IMR-90 (cell line): ENCODE measurements around the gene TMEM114. TPM values are rescaled to one million over a fixed set of nuclear protein-coding genes. Genes with fewer than 3 reads are reported as not detected.
A peak's percentile ranks its signal among the peaks of the same experiment; 100 is the strongest.

ENCODE experiments used
- ATAC-seq: fragments of 200-7000 bp; cut with Tn5 transposase; 2 replicates; pipeline ENCODE4 v1.9.1; 2020; ENCODE audit warnings: low read depth, mild to moderate bottlenecking, moderate library complexity
- BruUV-seq: library from RNA; stranded (reverse); fragments of 400-500 nt; replicated peaks from 2 replicates; lab custom pipeline; 2021; lab: Mats Ljungman, UMichigan
- CTCF ChIA-PET: fragments of 300-600 bp; formaldehyde crosslinking; extraction: SDS; loops from one replicate; lab custom pipeline; 2021; ENCODE audit warnings: antibody characterized with exemption; lab: Yijun Ruan, JAX
- POLR2A ChIA-PET: fragments of 300-600 bp; sonication (Branson Sonifier 250); formaldehyde crosslinking; loops from one replicate; lab custom pipeline; 2022; ENCODE audit warnings: antibody characterized with exemption; ENCODE audit not compliant: unreplicated experiment; lab: Charles Lee
- DNase-seq: peaks from one replicate; pipeline ENCODE4 v3.0.0; 2013
- H2AFZ ChIP-seq: replicated peaks from 2 replicates; pipeline ENCODE3; 2013; ENCODE audit warnings: low read length, mild to moderate bottlenecking; ENCODE audit not compliant: poor library complexity
- H2AK5ac ChIP-seq: 2 replicates; pipeline ENCODE4 v1.6.1; 2013; ENCODE audit warnings: low read depth, low read length, inconsistent platforms
- H2AK9ac ChIP-seq: replicated peaks from 2 replicates; pipeline ENCODE3; 2013; ENCODE audit warnings: mild to moderate bottlenecking, low read depth, low read length, moderate library complexity; ENCODE audit not compliant: poor library complexity
- H2BK120ac ChIP-seq: 2 replicates; pipeline ENCODE4 v1.6.1; 2013; ENCODE audit warnings: low read depth, low read length, inconsistent platforms
- H2BK15ac ChIP-seq: 3 replicates; pipeline ENCODE4 v1.6.1; 2013; ENCODE audit warnings: low read depth, low read length, inconsistent platforms
- H2BK20ac ChIP-seq: 2 replicates; pipeline ENCODE4 v1.6.1; 2013; ENCODE audit warnings: low read depth, mild to moderate bottlenecking, inconsistent platforms, low read length, moderate library complexity
- H2BK5ac ChIP-seq: 2 replicates; pipeline ENCODE4 v1.6.1; 2013; ENCODE audit warnings: mild to moderate bottlenecking, low read depth, low read length, inconsistent platforms; ENCODE audit not compliant: poor library complexity, severe bottlenecking
- H3K14ac ChIP-seq: replicated peaks from 2 replicates; pipeline ENCODE4 v1.6.1; 2013; ENCODE audit warnings: low read depth, low read length, inconsistent platforms
- H3K18ac ChIP-seq: 2 replicates; pipeline ENCODE4 v1.6.1; 2013; ENCODE audit warnings: low read depth, low read length, control low read depth
- H3K23ac ChIP-seq: 2 replicates; pipeline ENCODE4 v1.6.1; 2013; ENCODE audit warnings: low read depth, low read length, inconsistent platforms
- H3K27ac ChIP-seq: 2 replicates; pipeline ENCODE4 v1.5.1; 2013; ENCODE audit warnings: mild to moderate bottlenecking, control low read depth, low read length; ENCODE audit not compliant: insufficient read depth
- H3K27me3 ChIP-seq: 2 replicates; pipeline ENCODE4 v1.6.1; 2013; ENCODE audit warnings: low read length; ENCODE audit not compliant: control insufficient read depth, insufficient read depth
- H3K36me3 ChIP-seq: 2 replicates; pipeline ENCODE4 v1.6.1; 2013; ENCODE audit warnings: low read length, mixed read lengths; ENCODE audit not compliant: control insufficient read depth, insufficient read depth
- H3K4ac ChIP-seq: 2 replicates; pipeline ENCODE4 v1.6.1; 2013; ENCODE audit warnings: low read depth, low read length, inconsistent platforms
- H3K4me1 ChIP-seq: 2 replicates; pipeline ENCODE4 v1.6.1; 2013; ENCODE audit warnings: low read length, mixed read lengths; ENCODE audit not compliant: control insufficient read depth, insufficient read depth
- H3K4me2 ChIP-seq: 2 replicates; pipeline ENCODE4 v1.6.1; 2013; ENCODE audit warnings: low read depth, mild to moderate bottlenecking, control low read depth, low read length, moderate library complexity
- H3K4me3 ChIP-seq: 2 replicates; pipeline ENCODE4 v1.5.1; 2013; ENCODE audit warnings: low read depth, mild to moderate bottlenecking, control low read depth, low read length, moderate library complexity; ENCODE audit not compliant: insufficient read depth
- H3K56ac ChIP-seq: 2 replicates; pipeline ENCODE4 v1.6.1; 2013; ENCODE audit warnings: low read length, inconsistent platforms; ENCODE audit not compliant: insufficient read depth; ENCODE audit errors: extremely low read depth
- H3K79me1 ChIP-seq, 2 experiments: 2 replicates each; pipeline ENCODE4 v1.6.1; 2013; ENCODE audit warnings: low read length in 2 of 2, inconsistent platforms in 1 of 2, low read depth in 1 of 2
- H3K9ac ChIP-seq: 2 replicates; pipeline ENCODE4 v1.6.1; 2013; ENCODE audit warnings: low read depth, low read length, control low read depth
- H3K9me1 ChIP-seq: 2 replicates; pipeline ENCODE4 v1.6.1; 2013; ENCODE audit warnings: low read length, inconsistent platforms; ENCODE audit not compliant: insufficient read depth
- H3K9me3 ChIP-seq: 2 replicates; pipeline ENCODE4 v1.6.1; 2013; ENCODE audit warnings: low read length; ENCODE audit not compliant: control insufficient read depth, insufficient read depth
- H4K20me1 ChIP-seq: 2 replicates; pipeline ENCODE4 v1.6.1; 2013; ENCODE audit warnings: low read length, inconsistent platforms; ENCODE audit not compliant: insufficient read depth
- H4K5ac ChIP-seq: 2 replicates; pipeline ENCODE4 v1.6.1; 2013; ENCODE audit warnings: mild to moderate bottlenecking, low read depth, low read length, control low read depth
- H4K8ac ChIP-seq, 2 experiments: 2 replicates each; pipeline ENCODE4 v1.6.1; 2013; ENCODE audit warnings: low read depth in 2 of 2, low read length in 2 of 2, control low read depth in 1 of 2, inconsistent platforms in 1 of 2
- H4K91ac ChIP-seq: 2 replicates; pipeline ENCODE4 v1.6.1; 2013; ENCODE audit warnings: low read depth, low read length, inconsistent platforms; ENCODE audit not compliant: insufficient read depth
- CHD1 ChIP-seq: IDR thresholded peaks from 2 replicates; pipeline ENCODE4 v1.6.1; 2012; ENCODE audit warnings: low read depth, low read length, improper control_type of control experiment
- WGBS, 2 experiments: methylation state at CpG; one replicate each; pipeline versions ENCODE4 v1.1.5 to v1.1.7; 2013; ENCODE audit warnings: missing lambda C conversion rate in 2 of 2; ENCODE audit not compliant: insufficient read length in 1 of 2; ENCODE audit errors: extremely low coverage in 2 of 2; 5-methylcytosine and 5-hydroxymethylcytosine counted together
- dilution Hi-C: fragments of 300-500 bp; cut with HindIII; formaldehyde crosslinking; loops from one replicate; pipeline ENCODE4 v1.14.3; 2018; ENCODE audit warnings: low sequenced_read_pairs; ENCODE audit not compliant: unreplicated experiment
- in situ Hi-C: fragments of 300-500 bp; cut with MboI; formaldehyde crosslinking; loops from 3 replicates; pipeline ENCODE4 v1.14.3; 2019; ENCODE audit warnings: low sequenced_read_pairs, inconsistent platforms, mixed read lengths
- intact Hi-C: fragments of 100-400 bp; cut with micrococcal nuclease; formaldehyde crosslinking; loops from 2 replicates; pipeline ENCODE4 v1.10.0; 2022
- polyA plus RNA-seq, 3 experiments: library from polyadenylated mRNA; depleted of rRNA; stranded (reverse); fragments of >200 nt; gene quantifications; 2 replicates each; pipeline ENCODE4 v1.2.3, GENCODE V29; 2012; ENCODE audit warnings: low replicate concordance in 1 of 3
- total RNA-seq: library from RNA; depleted of rRNA; stranded (reverse); fragments of >200 nt; gene quantifications from 2 replicates; pipeline ENCODE4 v1.2.3, GENCODE V29; 2012

Gene TMEM114
- total and polyA plus RNA-seq, 2 of the 4 experiments (the other 2 are of a cell fraction): not detected

- H3K4ac ChIP-seq: no peak overlapping the region
- no peak overlapping the region for H4K5ac ChIP-seq
- no peaks in the 10 kb centered on the region for H3K79me1 ChIP-seq
- ATAC-seq (peak; percentile 79), DNase-seq (peak; percentile 66)
- no peak overlapping the region for H3K27ac ChIP-seq
- ChIA-PET CTCF (no interaction called here), POLR2A (no interaction called here)
- no peak overlapping the region for H2BK20ac ChIP-seq
- H2BK5ac ChIP-seq: no peak overlapping the region
- H3K56ac ChIP-seq: no peak overlapping the region
- no peak overlapping the region for H2AK9ac ChIP-seq
- in situ Hi-C loops (no loop called here), intact Hi-C loops (no loop called here), dilution Hi-C loops (no loop called here)
- H3K9me3 ChIP-seq: no peaks in the 10 kb centered on the region
- WGBS, 2 experiments: 100% methylated on average over 1 of the region's 3 CpGs; no CpG with 5 or more reads in 1 of the 2 experiments
- no peak overlapping the region for H3K4me2 ChIP-seq
- no peak overlapping the region for H2AK5ac ChIP-seq
- no peaks in the 10 kb centered on the region for H3K36me3 ChIP-seq
- H4K8ac ChIP-seq: no peak overlapping the region
- H3K4me1 ChIP-seq: no peaks in the 10 kb centered on the region
- peaks cover 9% of the 10 kb centered on the region for H3K27me3 ChIP-seq
- H3K9me1 ChIP-seq: no peaks in the 10 kb centered on the region
- no peak overlapping the region; the same call in 1 of the 2 replicates for H3K18ac ChIP-seq
- no peak overlapping the region for H2BK15ac ChIP-seq
- no peak overlapping the region for H3K9ac ChIP-seq
- TF ChIP-seq CHD1: no peak
- no peak overlapping the region for H3K4me3 ChIP-seq
- BruUV-seq: no TSS peak
- H2AFZ ChIP-seq: no peak overlapping the region
- H3K14ac ChIP-seq: no peak overlapping the region
- no peak overlapping the region for H2BK120ac ChIP-seq
- H3K23ac ChIP-seq: no peak overlapping the region
- no peaks in the 10 kb centered on the region for H4K20me1 ChIP-seq
- no peak overlapping the region for H4K91ac ChIP-seq
These were observed 7.1 kb downstream of the TMEM114 start for GRCh38 chr16:8583199-8583598.
